UCSD-AML1 (cell line): Measurements from ENCODE around the gene LRRC4B.
"Not testable (repeated sequence)": the region's sequence is repeated elsewhere in the genome, so short reads cannot be mapped to it uniquely, and the experiment has no call there.

Experiments used
- DNase-seq: peaks from one replicate; lab custom pipeline; 2025; ENCODE audit not compliant: unreplicated experiment; lab: John Stamatoyannopoulos, UW

Gene LRRC4B

DNA sequence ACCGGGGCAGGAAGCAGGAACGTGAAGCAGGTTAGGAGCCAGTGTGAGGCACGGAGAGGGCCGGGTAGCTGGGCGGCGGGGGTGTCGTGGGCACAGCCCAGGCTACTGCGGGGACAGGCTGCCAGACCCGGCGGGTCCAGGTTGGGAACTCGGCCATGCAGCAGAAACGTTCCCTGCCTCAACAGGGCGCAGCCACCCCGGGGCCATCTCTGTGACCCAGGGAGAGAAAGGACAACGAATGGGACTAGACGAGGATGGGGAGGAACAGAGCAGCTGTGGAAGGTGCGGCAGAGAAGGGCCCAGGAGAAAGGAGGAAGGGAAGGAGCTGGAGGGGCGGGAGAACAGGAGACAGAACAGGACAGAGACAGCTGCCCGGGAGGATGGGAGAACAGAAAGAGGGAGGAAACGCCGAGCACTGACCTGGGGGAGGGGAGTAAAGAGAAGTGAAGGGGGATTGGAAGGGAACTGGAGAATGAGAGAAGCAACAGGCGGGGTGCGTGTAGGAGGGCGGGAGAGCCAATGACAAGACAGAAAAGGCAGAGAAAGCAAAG, 78.7 kb downstream of the LRRC4B start:
- DNase-seq = no peak

DNA sequence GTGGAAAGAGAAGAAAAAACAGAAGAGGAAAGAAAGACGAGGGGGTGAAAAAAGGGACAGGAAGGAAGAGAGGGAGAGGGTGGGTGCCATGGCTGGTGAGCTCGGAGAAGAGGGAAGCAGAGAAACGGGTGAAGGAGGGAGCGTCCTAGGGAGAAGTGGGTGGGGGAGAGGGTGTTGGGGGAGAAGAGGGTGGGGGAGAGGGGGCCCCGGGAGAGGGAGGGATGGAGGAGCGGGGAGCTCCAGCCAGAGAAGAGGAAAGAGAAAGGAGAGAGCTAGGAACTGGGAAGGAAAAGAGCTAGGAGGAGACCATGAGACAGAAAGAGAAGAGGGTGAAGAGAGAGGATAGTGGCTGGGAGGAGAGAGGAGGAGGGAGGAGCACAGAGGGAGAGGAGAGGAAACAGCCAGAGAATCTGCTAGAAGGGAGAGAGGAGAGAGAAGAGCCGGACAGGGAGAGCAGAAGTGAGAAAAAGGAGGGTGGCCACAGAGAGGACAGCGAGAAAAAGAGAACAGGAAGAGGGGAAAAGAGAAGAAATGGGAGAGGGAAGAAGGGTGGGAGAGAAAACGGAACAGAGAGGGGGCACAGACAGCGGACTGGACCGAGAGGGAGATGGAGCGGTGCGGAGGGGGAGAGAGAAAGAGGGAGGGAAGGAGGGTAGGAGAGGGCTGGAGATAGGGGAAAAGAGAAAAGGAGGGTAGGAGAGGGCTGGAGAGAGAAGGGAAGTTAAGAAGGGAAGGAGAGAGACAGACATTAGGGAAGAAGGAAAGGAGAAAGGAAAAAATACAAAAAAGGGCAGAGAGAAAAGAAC, 79.6 kb downstream of the LRRC4B start:
- no peak for DNase-seq

DNA sequence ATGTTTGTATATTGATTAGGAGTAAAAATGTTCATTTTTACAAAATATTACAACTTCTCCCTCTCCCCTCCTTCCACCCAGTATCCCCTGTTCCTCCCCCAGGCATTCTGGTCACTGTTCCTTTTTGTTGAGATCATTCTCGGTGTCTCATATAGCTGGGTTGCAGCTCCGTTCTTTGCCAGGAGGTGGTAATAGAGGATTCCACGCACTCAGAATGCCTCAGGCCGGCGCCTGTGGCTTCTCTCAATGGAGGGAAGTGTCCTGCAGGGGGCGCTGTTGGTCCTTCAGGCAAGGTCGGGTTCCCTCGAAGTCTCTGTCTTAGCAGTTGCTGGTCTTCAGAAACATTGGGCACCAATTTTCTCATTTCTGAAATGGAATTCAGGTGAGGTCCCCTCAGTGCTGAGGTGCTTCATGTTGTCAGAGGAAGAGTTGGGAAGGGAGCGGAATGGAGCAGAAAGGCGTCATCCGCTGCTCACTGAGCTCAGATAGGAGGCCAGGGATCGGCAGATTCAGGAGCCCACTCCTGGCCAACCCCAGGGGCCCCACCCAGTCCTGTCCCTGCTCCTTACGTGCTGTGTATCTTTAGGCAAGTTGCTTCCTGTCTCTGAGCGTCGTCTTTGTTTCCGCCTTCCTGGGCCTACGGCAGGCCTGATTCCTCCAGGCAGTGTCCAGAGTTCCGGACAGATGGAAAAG, 81.3 kb downstream of the LRRC4B start:
- peak; percentile 49 for DNase-seq

DNA sequence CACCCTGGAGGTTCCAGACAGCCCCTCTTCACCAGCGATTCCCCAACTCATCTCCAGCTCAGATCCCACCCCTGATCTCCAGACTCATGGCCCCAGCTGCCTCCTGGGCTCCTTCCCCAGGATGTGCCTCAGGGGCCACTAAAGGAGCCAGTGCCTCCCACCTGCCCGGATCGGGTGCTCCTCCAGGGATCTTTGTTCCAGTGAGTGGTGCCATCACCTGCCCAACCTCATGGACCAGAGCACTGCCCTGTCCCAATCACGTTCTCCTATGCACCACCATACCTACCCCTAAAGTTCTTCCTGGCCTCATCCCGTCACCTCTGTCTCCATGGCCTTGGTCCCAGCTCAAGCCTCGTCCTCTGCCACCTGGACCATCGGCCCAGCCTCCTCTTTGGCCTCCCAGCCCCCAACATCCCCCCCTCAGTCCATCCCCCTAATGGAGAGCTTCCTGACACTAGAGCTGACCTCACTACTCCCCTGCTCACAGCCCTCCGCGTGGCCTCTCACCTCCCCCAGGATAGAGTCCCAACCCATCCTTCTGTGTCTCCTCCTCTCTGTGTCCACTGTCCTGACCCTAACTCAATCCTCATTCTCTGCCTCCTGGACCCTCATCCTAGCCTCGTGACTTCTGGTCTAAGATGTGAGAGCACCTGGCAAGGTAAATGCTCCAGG, 82.8 kb downstream of the LRRC4B start:
- no peak for DNase-seq

DNA sequence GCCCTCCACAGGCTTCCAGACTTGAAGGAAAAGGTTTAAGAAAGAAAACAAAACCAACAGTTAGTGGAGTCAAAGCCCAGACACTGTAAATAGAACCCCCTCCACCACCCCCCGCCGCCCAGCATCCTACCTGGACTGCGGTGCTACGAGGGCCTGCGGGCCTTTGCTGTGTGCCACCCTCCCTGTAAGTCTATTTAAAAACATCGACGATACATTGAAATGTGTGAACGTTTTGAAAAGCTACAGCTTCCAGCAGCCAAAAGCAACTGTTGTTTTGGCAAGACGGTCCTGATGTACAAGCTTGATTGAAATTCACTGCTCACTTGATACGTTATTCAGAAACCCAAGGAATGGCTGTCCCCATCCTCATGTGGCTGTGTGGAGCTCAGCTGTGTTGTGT, 85.3 kb downstream of the LRRC4B start:
- no peak for DNase-seq

DNA sequence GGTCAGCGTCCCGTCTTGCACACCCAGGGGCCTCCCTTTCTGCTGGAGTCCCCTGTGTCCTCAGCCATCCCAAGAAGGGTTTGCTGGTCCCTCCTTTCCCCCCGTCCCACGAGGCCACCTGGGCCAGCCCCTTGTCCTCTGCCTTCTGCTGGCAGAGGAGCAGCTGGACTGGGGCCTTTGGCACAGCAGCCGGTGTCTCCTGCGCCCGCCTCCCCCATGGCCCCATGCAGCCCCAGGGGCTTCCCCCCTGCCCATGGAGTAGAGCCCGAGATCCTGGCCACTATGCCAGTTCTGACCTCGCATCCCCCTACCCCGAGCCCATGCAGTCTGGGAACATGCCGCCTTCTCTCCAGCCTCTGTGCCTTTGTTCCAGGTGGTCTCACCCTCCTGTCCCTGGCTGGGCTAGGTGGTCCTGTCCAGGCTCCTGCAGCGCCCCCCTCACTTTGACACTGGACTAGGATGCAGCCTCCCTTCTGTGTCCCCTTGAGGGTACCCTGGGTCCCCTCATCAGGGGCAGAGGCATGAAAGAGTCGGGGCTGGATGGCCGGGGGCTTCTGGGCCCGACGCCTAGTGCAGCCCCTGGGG, 85.9 kb downstream of the LRRC4B start:
- DNase-seq = no peak

DNA sequence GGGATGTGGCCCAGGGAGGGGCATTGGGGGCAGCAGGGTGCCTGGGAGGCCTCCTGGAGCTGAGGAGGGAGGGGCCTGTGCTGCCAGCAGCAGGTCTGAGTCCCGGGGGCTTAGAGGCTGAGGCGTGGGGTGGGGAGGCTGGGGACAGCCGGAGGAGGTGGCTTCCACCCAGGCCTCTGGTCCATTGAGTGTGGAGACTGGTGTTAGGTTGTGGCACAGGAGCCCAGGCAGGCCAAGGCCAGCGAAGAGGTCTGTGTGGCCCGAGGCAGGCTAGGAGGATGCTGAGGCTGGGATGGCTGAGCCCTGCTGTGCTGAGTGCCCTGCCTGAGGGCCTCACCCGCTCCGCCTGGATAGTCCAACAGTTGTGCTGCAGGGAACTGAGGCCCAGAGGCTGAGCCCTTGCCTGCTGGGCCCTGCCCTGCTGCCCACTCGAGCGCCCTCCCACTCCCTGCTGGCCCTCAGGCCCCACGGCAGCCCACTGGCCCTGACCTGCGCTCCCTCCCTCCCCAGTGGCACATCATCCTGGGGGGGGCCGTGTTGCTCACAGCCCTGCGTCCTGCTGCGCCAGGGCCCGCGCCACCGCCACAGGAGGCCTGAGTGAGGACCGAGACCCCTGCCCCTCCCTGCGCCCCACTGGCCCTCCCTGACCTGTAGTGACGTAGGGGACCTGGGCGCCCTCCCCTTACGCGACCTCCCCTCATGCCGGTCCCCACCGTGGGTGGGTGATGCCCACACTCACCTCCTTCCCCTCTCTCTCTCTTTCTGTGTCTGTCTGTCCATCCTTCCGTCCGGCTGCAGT, 86.7 kb downstream of the LRRC4B start:
- DNase-seq = no peak

DNA sequence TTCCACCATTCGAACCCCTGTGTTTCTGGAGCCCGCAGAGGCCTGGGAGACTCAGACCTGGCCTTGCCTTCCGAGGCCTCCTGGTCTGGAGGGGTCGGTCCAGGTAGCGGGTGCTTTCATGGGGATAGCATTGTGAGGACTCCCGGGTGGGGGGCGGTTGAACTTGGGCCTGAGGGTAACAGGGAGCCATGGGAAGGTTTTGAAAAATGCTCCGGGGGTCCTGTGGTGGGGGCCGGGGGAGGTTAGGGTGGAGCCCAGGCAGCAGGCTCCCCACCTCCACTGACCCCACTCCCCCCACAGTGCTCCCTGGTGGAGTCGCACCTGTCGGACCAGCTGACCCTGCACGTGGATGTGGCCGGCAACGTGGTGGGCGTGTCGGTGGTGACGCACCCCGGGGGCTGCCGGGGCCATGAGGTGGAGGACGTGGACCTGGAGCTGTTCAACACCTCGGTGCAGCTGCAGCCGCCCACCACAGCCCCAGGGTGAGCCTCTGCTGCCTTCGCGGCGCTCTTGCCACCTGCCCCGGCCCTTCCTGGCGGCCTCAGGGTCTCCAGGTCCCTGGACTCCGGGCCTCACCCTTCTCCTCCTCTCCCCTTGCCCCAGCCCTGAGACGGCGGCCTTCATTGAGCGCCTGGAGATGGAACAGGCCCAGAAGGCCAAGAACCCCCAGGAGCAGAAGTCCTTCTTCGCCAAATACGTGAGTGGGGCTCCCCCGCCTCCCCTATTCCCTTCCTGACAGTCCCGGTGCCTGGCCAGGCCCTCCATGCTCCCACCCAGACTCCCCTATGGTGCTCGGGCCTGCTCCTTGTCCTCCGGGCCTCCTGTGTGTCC, 87.7 kb downstream of the LRRC4B start:
- DNase-seq = no peak

DNA sequence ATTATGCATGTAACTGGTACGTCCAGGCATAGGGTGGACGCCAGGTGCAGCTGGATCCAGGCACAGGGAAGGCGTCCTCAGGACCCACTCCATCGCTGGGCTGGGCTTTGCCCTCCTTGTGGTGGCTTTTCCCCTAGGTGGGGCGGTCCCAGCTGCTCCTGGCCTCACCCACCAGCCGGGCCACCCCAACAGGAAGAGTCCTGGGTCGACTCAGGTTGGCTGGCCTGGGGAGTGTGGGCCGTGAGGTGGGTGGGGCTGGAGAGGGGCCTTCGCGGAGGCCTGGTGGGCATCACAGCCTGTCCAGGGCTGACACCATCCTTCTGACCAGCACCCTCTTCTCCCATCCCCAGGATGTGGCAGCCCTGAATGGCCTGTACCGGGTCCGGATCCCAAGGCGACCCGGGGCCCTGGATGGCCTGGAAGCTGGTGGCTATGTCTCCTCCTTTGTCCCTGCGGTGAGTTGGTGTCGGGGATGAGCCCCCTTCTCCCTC, 88.4 kb downstream of the LRRC4B start:
- DNase-seq = no peak

DNA sequence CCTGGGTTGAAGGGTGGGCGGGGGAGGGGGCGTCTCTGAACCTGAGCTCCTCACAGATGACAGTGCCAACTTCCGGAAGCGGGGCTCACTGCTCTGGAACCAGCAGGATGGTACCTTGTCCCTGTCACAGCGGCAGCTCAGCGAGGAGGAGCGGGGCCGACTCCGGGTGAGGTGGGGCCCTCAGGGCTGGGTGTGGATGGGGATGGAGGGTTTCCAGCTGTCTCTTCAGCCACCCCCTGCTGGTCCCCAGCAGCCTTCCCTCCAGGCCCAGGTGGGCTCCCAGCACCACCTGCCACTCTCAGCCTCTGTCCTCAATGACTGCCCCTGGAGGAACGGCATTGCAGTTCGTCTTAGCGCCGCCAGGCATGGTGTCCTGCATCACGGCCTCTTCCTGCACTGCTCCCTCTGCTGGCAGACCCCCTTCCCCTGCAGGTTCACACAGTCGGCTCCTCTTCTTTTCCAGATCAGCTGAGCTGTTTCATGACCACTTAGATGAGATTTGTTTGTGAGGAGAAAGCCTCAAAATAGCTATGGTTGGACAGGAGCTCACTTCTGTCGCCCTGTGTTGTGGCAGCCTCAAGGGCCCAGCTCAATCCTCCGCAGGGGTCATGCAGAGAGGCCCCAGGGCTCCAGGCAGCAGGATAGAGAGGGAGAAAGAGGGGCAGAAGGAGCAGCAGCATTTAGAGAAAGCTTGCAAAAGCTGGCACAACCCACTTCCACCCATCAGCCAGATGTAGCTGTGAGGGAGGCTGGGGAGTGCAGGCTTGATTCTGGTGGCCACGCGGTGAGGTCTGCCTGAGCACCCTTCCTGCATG, 89.1 kb downstream of the LRRC4B start:
- peak; percentile 44 for DNase-seq

DNA sequence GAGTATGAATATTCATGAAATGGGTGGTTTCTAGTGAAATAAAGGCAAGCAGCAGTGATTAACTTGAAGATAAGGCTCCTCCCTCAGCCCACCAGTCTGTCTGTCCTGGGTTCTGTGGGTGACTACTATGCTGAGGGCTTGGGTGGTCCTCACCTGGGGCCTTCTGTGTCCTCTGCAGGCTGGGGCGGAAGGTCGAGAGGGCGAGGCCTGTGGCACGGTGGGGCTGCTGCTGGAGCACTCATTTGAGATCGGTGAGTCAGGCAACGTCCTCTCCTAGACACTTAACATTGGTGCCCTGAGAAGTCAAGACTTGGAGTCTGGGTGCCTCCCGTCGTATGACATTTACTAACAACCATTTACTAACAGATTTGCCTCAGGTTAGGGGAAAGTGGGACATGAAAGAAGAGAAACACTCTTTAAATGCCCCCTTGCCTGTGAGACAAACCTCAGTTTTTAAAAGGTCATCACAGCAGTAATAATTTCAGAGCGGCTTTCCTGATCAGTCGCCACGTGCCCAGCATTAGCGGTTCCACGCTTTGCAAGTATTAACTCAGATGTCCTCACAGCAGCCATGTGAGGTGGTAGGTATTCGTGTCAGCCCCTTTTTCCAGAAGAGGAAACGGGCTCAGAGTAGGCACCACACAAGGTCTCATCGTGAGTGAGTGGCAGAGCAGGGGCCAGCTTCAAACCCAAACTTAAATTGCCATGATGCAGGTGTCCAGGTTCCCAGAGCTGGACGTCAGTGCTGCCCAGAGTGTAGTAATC, 90.3 kb downstream of the LRRC4B start:
- no peak for DNase-seq

DNA sequence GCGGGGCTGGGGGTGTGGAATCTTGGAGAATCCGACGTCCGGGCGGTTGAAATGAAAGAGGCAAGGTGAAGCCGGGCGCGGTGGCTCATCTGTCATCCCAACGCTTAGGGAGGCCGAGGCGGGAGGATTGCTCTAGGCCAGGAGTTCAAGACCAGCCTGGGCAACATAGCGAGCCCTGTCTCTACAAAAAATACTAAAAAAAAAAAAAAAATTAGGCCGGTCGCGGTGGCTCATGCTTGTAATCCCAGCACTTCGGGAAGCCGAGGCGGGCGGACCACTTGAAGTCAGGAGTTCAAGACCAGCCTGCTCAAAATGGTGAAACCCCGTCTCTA, 91.4 kb downstream of the LRRC4B start:
- no peak for DNase-seq

DNA sequence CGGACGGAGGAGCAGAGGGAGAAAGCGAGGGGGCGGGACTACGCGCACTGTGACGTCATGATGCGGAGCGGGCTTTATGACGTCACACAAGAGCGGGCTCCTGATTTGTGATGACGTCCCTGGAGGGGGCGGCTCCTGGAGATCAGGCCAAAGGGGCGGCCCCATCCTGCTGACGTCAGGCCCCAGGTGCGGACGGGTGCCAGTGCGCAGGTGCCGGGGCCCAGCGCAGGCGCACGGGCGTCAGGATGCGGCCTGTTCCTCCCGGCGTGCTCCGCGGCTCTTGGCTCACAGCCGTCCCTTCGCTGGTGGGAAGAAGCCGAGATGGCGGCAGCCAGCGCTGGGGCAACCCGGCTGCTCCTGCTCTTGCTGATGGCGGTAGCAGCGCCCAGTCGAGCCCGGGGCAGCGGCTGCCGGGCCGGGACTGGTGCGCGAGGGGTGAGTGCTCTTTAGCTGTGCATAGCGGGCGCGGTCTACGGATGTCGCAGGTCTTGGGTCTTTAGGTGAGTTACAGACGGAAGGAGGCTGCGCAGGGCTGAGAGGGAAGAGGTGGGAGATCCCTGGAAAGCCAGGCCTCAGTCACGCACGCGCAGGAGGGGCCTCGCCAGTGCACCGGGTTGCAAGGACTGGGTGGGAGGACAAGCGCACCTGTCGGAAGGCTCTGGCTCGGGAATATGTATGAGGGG, 91.9 kb downstream of the LRRC4B start, which contains the start of the genes EMC10 and GARIN5A:
TSS of gene EMC10 (plus strand) at position 284 of the 683 bp plus-strand sequence. CDS start at position 322, 38 bp downstream.
TSS of gene GARIN5A (minus strand) at position 625 of the 683 bp plus-strand sequence. CDS start at position 165, 460 bp downstream.
- peak; percentile 84 for DNase-seq

DNA sequence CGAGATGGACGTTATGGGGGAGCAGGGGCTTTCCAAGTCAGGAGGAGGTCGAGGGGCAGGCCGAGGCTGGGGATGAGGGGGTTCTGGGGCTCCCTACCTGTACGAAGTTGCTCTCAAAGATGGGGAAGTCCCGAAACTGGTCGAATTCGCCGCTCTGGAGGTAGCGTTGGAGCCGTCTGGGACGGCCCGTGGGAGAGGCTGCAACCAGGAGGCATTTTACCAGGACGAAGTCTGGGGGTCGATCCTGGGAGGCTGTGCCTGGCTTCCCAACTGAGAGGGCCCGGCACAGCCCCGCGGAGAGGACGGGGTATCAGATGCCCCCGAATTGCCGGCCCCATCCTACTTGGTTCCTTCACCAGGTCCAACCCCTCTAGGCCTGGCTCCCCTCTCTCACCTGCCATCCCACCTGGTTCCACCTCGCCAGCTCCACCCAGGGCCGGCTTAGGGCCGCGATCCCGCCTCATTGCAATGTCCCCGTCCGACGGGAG, 92.5 kb downstream of the LRRC4B start:
- no peak for DNase-seq

DNA sequence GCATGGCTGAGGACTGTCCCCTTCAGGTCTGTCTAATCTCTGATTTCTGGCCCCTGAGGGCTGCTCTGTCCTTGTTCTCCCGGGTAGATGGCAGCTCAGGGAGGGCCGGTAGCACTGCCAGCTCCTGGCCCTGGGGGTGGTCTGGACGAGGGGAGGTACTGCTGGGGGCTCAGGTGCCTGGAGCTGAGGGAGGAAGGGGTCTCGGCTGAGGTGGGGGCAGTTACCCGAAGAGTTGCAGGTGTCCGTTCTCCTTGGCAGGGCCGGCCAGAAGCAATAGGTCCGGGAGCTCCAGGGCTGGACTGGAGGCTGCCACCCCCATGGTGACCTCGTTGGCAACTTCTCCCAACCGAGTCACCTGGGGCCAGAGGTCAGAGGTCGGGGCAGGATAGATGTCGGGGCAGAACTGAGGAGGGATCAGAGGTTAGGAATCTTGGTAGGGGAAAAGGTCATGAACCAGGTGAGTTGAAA, 93.1 kb downstream of the LRRC4B start:
- DNase-seq = no peak

DNA sequence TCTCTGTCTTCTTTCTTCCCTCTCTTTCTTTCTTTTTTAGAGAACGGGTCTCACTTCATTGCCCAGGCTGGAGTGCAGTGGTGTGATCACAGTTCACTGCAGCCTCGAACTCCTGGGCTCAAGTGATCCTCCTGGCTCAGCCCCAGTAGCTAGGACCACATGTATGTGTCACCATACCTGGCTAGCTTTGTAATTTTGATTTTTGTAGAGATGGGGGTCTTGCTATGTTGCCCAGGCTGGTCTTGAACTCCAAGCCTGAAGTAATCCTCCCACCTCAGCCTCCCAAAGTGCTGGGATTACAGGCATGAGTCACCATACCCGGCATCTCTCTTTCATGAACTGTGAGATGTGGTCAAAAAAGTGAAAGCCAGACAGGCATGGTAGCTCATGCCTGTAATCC, 94.9 kb downstream of the LRRC4B start:
- not testable (repeated sequence) for DNase-seq

DNA sequence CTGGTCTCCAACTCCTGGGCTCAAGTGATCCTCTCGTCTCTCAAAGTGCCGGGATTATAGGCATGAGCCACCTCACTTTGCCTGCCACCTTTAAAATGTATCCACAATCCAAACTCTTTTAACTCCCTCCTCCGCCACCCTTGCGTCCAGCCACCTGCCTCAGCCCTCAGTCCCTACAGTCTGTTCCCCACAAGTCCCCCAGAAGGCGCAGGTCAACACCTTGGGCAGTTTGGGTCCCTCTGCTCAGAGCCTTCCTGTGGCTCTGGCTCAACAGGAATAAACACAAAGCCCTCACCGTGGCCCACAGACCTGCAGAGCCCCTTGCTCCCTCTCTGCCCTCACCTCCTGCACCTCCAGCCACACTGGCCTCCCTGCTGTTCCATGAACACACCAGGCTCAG, 99.4 kb downstream of the LRRC4B start:
- no peak for DNase-seq
